ENCODE measurements around the gene BBS4. TPM values are rescaled to one million over a fixed set of nuclear protein-coding genes. Genes with fewer than 3 reads are reported as not detected.

Gene BBS4
- total and polyA plus RNA-seq, 2 of the 4 experiments (the other 2 are of a cell fraction), result 15.8 to 21.0 TPM

DNA sequence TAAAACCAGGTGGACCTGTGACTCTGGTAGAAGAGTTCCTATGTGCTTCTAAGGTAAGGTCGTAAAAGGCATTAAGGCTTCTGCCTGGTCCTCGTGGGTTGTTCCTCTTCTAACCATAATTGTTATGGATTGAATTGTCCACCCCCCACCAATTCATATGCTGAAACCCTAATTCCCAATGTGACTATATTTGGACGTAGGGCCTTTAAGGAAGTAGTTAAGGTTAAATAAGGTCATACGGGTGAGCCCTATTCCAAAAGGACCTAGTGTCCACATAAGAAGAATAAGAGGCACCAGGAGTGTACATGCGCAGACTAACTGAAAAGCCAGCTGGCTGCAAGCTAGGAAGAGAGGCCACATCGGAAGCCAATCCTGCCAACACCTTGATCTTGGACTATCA lies 95.6 kb downstream of the BBS4 start:
- in situ Hi-C loops (cut with MboI; ENCODE audit: low sequenced_read_pairs), result loop anchor here (10.0 kb wide), 1 partner anchor 493 kb away; no protein-coding TSS in a partner anchor
- no TSS peak for BruUV-seq (replicated peaks)
- POLR2A ChIA-PET (ENCODE audit: unreplicated experiment), result no interaction called here

More for the DNA sequence above, 95.6 kb downstream of the BBS4 start:
- intact Hi-C loops (cut with micrococcal nuclease), result loop anchor here (2.0 kb wide), 1 partner anchor 59 kb away; no protein-coding TSS in a partner anchor
- no peak overlapping the region for H2AK9ac ChIP-seq (replicated peaks; ENCODE audit: low read depth, low read length, poor library complexity)
- ATAC-seq (ENCODE audit: low read depth) (no peak), DNase-seq (no peak)
- WGBS, 2 experiments (ENCODE audit: extremely low coverage in 2 of 2, insufficient read length in 1 of 2), result 100% methylated on average over 1 of the region's 6 CpGs; no CpG with 5 or more reads in 1 of the 2 experiments
- peaks cover 6% of the 10 kb centered on the region; the same call in 1 of the 2 replicates for H4K20me1 ChIP-seq (ENCODE audit: insufficient read depth, low read length)
- H3K9me1 ChIP-seq (ENCODE audit: insufficient read depth, low read length), result peaks cover 18% of the 10 kb centered on the region
- H3K23ac ChIP-seq (ENCODE audit: low read depth, low read length), result no peak overlapping the region
- H3K27me3 ChIP-seq (ENCODE audit: control insufficient read depth, insufficient read depth, low read length), result no peaks in the 10 kb centered on the region
- H3K36me3 ChIP-seq (ENCODE audit: control insufficient read depth, insufficient read depth, low read length), result peaks cover 2% of the 10 kb centered on the region; the same call in 1 of the 2 replicates
- no peak overlapping the region for H2BK5ac ChIP-seq (ENCODE audit: low read depth, low read length, poor library complexity, severe bottlenecking)
- H4K91ac ChIP-seq (ENCODE audit: insufficient read depth, low read depth, low read length), result no peak overlapping the region
- no peak overlapping the region for H2AFZ ChIP-seq (replicated peaks; ENCODE audit: low read length, poor library complexity)
- dilution Hi-C loops (cut with HindIII; ENCODE audit: low sequenced_read_pairs, unreplicated experiment), result no loop called here
- no peak overlapping the region for H3K56ac ChIP-seq (ENCODE audit: extremely low read depth, insufficient read depth, low read length)
- H2BK120ac ChIP-seq (ENCODE audit: low read depth, low read length), result no peak overlapping the region
- no peak overlapping the region for H3K4me3 ChIP-seq (ENCODE audit: insufficient read depth, low read depth, low read length)
- CTCF ChIA-PET, result interaction anchor here (0.9 kb wide), 1 partner anchor 444 kb away, joined by 3 read pairs; no protein-coding TSS in a partner anchor
- no peak overlapping the region for H3K18ac ChIP-seq (ENCODE audit: low read depth, low read length)
- no peak overlapping the region for H4K8ac ChIP-seq (ENCODE audit: low read depth in 2 of 2, low read length in 2 of 2)
- H2BK15ac ChIP-seq (ENCODE audit: low read depth, low read length), result no peak overlapping the region
- no peak overlapping the region for H2BK20ac ChIP-seq (ENCODE audit: low read depth, low read length)
- H3K9ac ChIP-seq (ENCODE audit: low read depth, low read length), result no peak overlapping the region
- TF ChIP-seq CEBPB (IDR thresholded peaks at IDR 0.05; ENCODE audit: low read depth, low read length), result no peak
- TF ChIP-seq CHD1 (IDR thresholded peaks at IDR 0.05; ENCODE audit: low read depth, low read length), result no peak
- TF ChIP-seq MAFK (IDR thresholded peaks at IDR 0.05; ENCODE audit: low read depth, low read length), result no peak
- TF ChIP-seq, protein P1, sequence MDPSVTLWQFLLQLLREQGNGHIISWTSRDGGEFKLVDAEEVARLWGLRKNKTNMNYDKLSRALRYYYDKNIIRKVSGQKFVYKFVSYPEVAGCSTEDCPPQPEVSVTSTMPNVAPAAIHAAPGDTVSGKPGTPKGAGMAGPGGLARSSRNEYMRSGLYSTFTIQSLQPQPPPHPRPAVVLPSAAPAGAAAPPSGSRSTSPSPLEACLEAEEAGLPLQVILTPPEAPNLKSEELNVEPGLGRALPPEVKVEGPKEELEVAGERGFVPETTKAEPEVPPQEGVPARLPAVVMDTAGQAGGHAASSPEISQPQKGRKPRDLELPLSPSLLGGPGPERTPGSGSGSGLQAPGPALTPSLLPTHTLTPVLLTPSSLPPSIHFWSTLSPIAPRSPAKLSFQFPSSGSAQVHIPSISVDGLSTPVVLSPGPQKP (IDR thresholded peaks at IDR 0.05; ENCODE audit: borderline replicate concordance, low read depth, low read length), result no peak
- TF ChIP-seq RCOR1 (IDR thresholded peaks at IDR 0.05; ENCODE audit: insufficient replicate concordance, low read length), result no peak
- no peak for TF ChIP-seq MAZ (IDR thresholded peaks at IDR 0.05; ENCODE audit: borderline replicate concordance, low read depth, low read length)
- TF ChIP-seq BHLHE40 (IDR thresholded peaks at IDR 0.05; ENCODE audit: low read depth, low read length), result no peak
- TF ChIP-seq RFX5 (IDR thresholded peaks at IDR 0.05; ENCODE audit: low read depth, low read length), result no peak
- TF ChIP-seq SMC3 (IDR thresholded peaks at IDR 0.05; ENCODE audit: low read depth, low read length), result no peak
- TF ChIP-seq, protein P2, sequence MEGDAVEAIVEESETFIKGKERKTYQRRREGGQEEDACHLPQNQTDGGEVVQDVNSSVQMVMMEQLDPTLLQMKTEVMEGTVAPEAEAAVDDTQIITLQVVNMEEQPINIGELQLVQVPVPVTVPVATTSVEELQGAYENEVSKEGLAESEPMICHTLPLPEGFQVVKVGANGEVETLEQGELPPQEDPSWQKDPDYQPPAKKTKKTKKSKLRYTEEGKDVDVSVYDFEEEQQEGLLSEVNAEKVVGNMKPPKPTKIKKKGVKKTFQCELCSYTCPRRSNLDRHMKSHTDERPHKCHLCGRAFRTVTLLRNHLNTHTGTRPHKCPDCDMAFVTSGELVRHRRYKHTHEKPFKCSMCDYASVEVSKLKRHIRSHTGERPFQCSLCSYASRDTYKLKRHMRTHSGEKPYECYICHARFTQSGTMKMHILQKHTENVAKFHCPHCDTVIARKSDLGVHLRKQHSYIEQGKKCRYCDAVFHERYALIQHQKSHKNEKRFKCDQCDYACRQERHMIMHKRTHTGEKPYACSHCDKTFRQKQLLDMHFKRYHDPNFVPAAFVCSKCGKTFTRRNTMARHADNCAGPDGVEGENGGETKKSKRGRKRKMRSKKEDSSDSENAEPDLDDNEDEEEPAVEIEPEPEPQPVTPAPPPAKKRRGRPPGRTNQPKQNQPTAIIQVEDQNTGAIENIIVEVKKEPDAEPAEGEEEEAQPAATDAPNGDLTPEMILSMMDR (conservative IDR thresholded peaks at IDR 0.05; ENCODE audit: low read depth, low read length), result no peak
- no peak for TF ChIP-seq NFE2L2 (IDR thresholded peaks at IDR 0.05; ENCODE audit: low read depth, low read length)
- TF ChIP-seq POLR2A (IDR thresholded peaks at IDR 0.05; ENCODE audit: low read depth, low read length), result no peak
- no peak for TF ChIP-seq FOS (IDR thresholded peaks at IDR 0.05; ENCODE audit: low read depth, low read length)
- TF ChIP-seq RAD21 (IDR thresholded peaks at IDR 0.05; ENCODE audit: low read length), result no peak
- TF ChIP-seq, protein P3, sequence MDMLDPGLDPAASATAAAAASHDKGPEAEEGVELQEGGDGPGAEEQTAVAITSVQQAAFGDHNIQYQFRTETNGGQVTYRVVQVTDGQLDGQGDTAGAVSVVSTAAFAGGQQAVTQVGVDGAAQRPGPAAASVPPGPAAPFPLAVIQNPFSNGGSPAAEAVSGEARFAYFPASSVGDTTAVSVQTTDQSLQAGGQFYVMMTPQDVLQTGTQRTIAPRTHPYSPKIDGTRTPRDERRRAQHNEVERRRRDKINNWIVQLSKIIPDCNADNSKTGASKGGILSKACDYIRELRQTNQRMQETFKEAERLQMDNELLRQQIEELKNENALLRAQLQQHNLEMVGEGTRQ (IDR thresholded peaks at IDR 0.05; ENCODE audit: low read depth, low read length), result no peak
- no peak for TF ChIP-seq MXI1 (IDR thresholded peaks at IDR 0.05; ENCODE audit: borderline replicate concordance, low read depth, low read length)
- peaks cover 16% of the 10 kb centered on the region for H3K4me1 ChIP-seq (ENCODE audit: control insufficient read depth, insufficient read depth, low read length)
- no peak overlapping the region for H3K4ac ChIP-seq (ENCODE audit: low read depth, low read length)
- no peak overlapping the region for H2AK5ac ChIP-seq (ENCODE audit: low read depth, low read length)
- H3K9me3 ChIP-seq (ENCODE audit: control insufficient read depth, insufficient read depth, low read length), result no peaks in the 10 kb centered on the region
- no peak overlapping the region for H3K27ac ChIP-seq (ENCODE audit: insufficient read depth, low read length)
- H3K4me2 ChIP-seq (ENCODE audit: low read depth, low read length), result peak overlapping the region; percentile 16; the same call in 1 of the 2 replicates
- peaks cover 26 to 50% of the 10 kb centered on the region in 2 experiments for H3K79me1 ChIP-seq (ENCODE audit: low read depth in 1 of 2, low read length in 2 of 2)
- no peak overlapping the region for H4K5ac ChIP-seq (ENCODE audit: low read depth, low read length)
- H3K14ac ChIP-seq (replicated peaks; ENCODE audit: low read depth, low read length), result no peak overlapping the region
